Liver (tissue), 9 donors: ENCODE results near the gene HSFX4. TPM values are rescaled to one million over a fixed set of nuclear protein-coding genes. Genes with fewer than 3 reads are reported as not detected.

Experiments
- DNase-seq: peaks from one replicate; pipeline ENCODE4 v3.0.0-alpha.2; 2017; ENCODE audit warnings: low spot score
- H3K27ac ChIP-seq, 2 donors: one replicate each; pipeline ENCODE4 v1.7.0; 2013; ENCODE audit warnings: inconsistent platforms in 2 of 2, low read length in 2 of 2, control low read depth in 1 of 2, low read depth in 1 of 2, mild to moderate bottlenecking in 1 of 2
- H3K27me3 ChIP-seq, 4 donors: one replicate each; pipeline versions ENCODE4 v1.6.1 to v1.7.0; 2013; ENCODE audit warnings: low read length in 3 of 4, inconsistent platforms in 1 of 4, mild to moderate bottlenecking in 1 of 4, moderate library complexity in 1 of 4; ENCODE audit not compliant: control insufficient read depth in 4 of 4, insufficient read depth in 4 of 4
- H3K36me3 ChIP-seq, 4 donors: one replicate each; pipeline versions ENCODE4 v1.6.1 to v1.7.0; 2013; ENCODE audit warnings: low read length in 3 of 4, mild to moderate bottlenecking in 3 of 4, low read depth in 1 of 4, moderate library complexity in 1 of 4; ENCODE audit not compliant: control insufficient read depth in 4 of 4, insufficient read depth in 3 of 4
- H3K4me1 ChIP-seq, 4 donors: one replicate each; pipeline versions ENCODE4 v1.6.1 to v1.7.0; 2013; ENCODE audit warnings: low read length in 3 of 4, mild to moderate bottlenecking in 3 of 4, moderate library complexity in 1 of 4; ENCODE audit not compliant: control insufficient read depth in 4 of 4, insufficient read depth in 4 of 4
- H3K4me3 ChIP-seq, 3 donors: one replicate each; pipeline versions ENCODE4 v1.6.1 to v1.7.0; 2013; ENCODE audit warnings: low read length in 3 of 3, control low read depth in 1 of 3, low read depth in 1 of 3, mild to moderate bottlenecking in 1 of 3
- H3K9ac ChIP-seq, 2 donors: one replicate each; pipeline ENCODE4 v1.7.0; 2013; ENCODE audit warnings: low read length in 2 of 2, mild to moderate bottlenecking in 2 of 2, moderate library complexity in 2 of 2, control low read depth in 1 of 2, low read depth in 1 of 2
- H3K9me3 ChIP-seq, 4 donors: one replicate each; pipeline versions ENCODE4 v1.6.1 to v1.7.0; 2013; ENCODE audit warnings: low read length in 3 of 4; ENCODE audit not compliant: control insufficient read depth in 4 of 4
- EGR1 ChIP-seq, 2 donors: IDR thresholded peaks; 2 replicates each; pipeline ENCODE4 v1.6.1; 2016 to 2018; ENCODE audit warnings: antibody characterized with exemption in 2 of 2, low read depth in 2 of 2
- FOXA1 ChIP-seq: IDR thresholded peaks from 2 replicates; pipeline ENCODE4 v1.6.1; 2016; ENCODE audit warnings: antibody characterized with exemption
- GABPA ChIP-seq, 2 donors: IDR thresholded peaks in 1 of 2; conservative IDR thresholded peaks in 1 of 2; 2 replicates each; pipeline ENCODE4 v1.6.1; 2016; ENCODE audit warnings: antibody characterized with exemption in 2 of 2, mild to moderate bottlenecking in 1 of 2, moderate library complexity in 1 of 2
- HNF4A ChIP-seq, 2 donors: conservative IDR thresholded peaks; 2 replicates each; pipeline ENCODE4 v1.6.1; 2016; ENCODE audit warnings: antibody characterized with exemption in 2 of 2, mild to moderate bottlenecking in 2 of 2
- HNF4G ChIP-seq: IDR thresholded peaks from 2 replicates; pipeline ENCODE4 v1.6.1; 2016; ENCODE audit warnings: antibody characterized with exemption
- JUND ChIP-seq, 2 donors: IDR thresholded peaks; 2 replicates each; pipeline ENCODE4 v1.6.1; 2016; ENCODE audit warnings: antibody characterized with exemption in 2 of 2
- NR2F2 ChIP-seq: IDR thresholded peaks from 2 replicates; pipeline ENCODE4 v1.6.1; 2016; ENCODE audit warnings: antibody characterized with exemption
- RXRA ChIP-seq, 2 donors: IDR thresholded peaks; 2 replicates each; pipeline ENCODE4 v1.6.1; 2017 to 2018; ENCODE audit warnings: antibody characterized with exemption in 2 of 2, mild to moderate bottlenecking in 1 of 2
- SP1 ChIP-seq: IDR thresholded peaks from 2 replicates; pipeline ENCODE4 v1.6.1; 2018; ENCODE audit warnings: antibody characterized with exemption, mild to moderate bottlenecking
- TAF1 ChIP-seq: conservative IDR thresholded peaks from 2 replicates; pipeline ENCODE4 v1.6.1; 2016; ENCODE audit warnings: antibody characterized with exemption, mild to moderate bottlenecking
- WGBS: extraction: QIAGEN DNeasy Blood & Tissue Kit; methylation state at CpG from one replicate; pipeline ENCODE4 v1.1.7; 2013; 5-methylcytosine and 5-hydroxymethylcytosine counted together
- polyA plus RNA-seq, 2 donors: library from polyadenylated mRNA; stranded (reverse) in 1 of 2; unstranded in 1 of 2; fragments of 200-250 nt in 1 of 2; fragments of >200 nt in 1 of 2; fragmentation: Nextera tagmentation in 1 of 2; extraction: Ambion mirVana in 1 of 2; gene quantifications; one replicate each; pipeline versions ENCODE4 v1.2.1 to v1.2.3, GENCODE V29; 2013 to 2015
- total RNA-seq, 2 donors: library from RNA; depleted of rRNA; stranded (reverse); fragments of >200 nt; gene quantifications; one replicate each; pipeline ENCODE4 v1.2.3, GENCODE V29; 2014
- TF ChIP-seq, protein P1 (sequence below): fragments of 150-350 bp; IDR thresholded peaks from 2 replicates; pipeline ENCODE4 v1.5.1; 2017; ENCODE audit warnings: improper control_type of control experiment, low read depth, low read length; ENCODE audit not compliant: missing input control
- TF ChIP-seq, protein P2 (sequence below): IDR thresholded peaks from 2 replicates; pipeline ENCODE4 v1.6.1; 2016; ENCODE audit warnings: antibody characterized with exemption
- TF ChIP-seq, protein P3 (sequence below): IDR thresholded peaks from 2 replicates; pipeline ENCODE4 v1.6.1; 2016; ENCODE audit warnings: antibody characterized with exemption
- TF ChIP-seq, protein P4 (sequence below): IDR thresholded peaks from 2 replicates; pipeline ENCODE4 v1.6.1; 2016; ENCODE audit warnings: antibody characterized with exemption
- TF ChIP-seq, protein P5 (sequence below): IDR thresholded peaks from 2 replicates; pipeline ENCODE4 v1.6.1; 2016; ENCODE audit warnings: antibody characterized with exemption, mild to moderate bottlenecking
- donor health status: healthy.
- donor health status: healthy.
- donor health status: healthy.
- donor health status: healthy.
- donor health status: healthy.

Gene HSFX4
- total and polyA plus RNA-seq, 4 donors, result not detected

DNA sequence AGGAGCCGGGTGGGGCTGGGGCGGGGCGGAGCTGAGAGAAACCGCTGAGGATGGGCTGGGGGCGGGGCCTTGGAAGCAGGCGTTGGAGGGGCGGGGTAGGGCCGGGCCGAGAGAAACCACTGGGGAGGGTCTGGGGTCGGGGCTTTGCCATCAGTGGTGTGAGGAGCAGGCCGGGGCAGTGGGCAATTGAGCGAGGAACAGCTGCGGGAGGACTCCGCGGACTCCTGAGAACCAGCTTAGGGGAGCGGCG is 10.2 kb downstream of the HSFX4 start:
- Histone ChIP-seq H3K27ac (peak overlapping the region; percentile 95), H3K4me1 (peaks cover 0 to 9% (median 2%) of the 10 kb centered on the region in 4 donors), H3K4me3 (peak overlapping the region; percentile 35 to 63 (median 60)), H3K9ac (no peak overlapping the region), H3K36me3 (peaks cover 0 to 3% (median 0%) of the 10 kb centered on the region in 4 donors), H3K27me3 (no peaks in the 10 kb centered on the region), H3K9me3 (no peaks in the 10 kb centered on the region)
- under 1% methylated on average over 17 of the region's 17 CpGs for WGBS
- DNase-seq, result no peak
- TF ChIP-seq, protein P1, sequence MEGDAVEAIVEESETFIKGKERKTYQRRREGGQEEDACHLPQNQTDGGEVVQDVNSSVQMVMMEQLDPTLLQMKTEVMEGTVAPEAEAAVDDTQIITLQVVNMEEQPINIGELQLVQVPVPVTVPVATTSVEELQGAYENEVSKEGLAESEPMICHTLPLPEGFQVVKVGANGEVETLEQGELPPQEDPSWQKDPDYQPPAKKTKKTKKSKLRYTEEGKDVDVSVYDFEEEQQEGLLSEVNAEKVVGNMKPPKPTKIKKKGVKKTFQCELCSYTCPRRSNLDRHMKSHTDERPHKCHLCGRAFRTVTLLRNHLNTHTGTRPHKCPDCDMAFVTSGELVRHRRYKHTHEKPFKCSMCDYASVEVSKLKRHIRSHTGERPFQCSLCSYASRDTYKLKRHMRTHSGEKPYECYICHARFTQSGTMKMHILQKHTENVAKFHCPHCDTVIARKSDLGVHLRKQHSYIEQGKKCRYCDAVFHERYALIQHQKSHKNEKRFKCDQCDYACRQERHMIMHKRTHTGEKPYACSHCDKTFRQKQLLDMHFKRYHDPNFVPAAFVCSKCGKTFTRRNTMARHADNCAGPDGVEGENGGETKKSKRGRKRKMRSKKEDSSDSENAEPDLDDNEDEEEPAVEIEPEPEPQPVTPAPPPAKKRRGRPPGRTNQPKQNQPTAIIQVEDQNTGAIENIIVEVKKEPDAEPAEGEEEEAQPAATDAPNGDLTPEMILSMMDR, result no peak
- no peak for TF ChIP-seq GABPA (IDR thresholded peaks at IDR 0.05 in 1 of 2, conservative IDR thresholded peaks at IDR 0.05 in 1 of 2)
- TF ChIP-seq EGR1 (IDR thresholded peaks at IDR 0.05; ENCODE audit: low read depth in 2 of 2), result no peak
- TF ChIP-seq HNF4G, result no peak
- TF ChIP-seq TAF1, result no peak
- TF ChIP-seq, protein P2, sequence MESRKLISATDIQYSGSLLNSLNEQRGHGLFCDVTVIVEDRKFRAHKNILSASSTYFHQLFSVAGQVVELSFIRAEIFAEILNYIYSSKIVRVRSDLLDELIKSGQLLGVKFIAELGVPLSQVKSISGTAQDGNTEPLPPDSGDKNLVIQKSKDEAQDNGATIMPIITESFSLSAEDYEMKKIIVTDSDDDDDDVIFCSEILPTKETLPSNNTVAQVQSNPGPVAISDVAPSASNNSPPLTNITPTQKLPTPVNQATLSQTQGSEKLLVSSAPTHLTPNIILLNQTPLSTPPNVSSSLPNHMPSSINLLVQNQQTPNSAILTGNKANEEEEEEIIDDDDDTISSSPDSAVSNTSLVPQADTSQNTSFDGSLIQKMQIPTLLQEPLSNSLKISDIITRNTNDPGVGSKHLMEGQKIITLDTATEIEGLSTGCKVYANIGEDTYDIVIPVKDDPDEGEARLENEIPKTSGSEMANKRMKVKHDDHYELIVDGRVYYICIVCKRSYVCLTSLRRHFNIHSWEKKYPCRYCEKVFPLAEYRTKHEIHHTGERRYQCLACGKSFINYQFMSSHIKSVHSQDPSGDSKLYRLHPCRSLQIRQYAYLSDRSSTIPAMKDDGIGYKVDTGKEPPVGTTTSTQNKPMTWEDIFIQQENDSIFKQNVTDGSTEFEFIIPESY, result no peak
- TF ChIP-seq HNF4A (conservative IDR thresholded peaks at IDR 0.05), result no peak
- TF ChIP-seq SP1, result no peak
- TF ChIP-seq, protein P3, sequence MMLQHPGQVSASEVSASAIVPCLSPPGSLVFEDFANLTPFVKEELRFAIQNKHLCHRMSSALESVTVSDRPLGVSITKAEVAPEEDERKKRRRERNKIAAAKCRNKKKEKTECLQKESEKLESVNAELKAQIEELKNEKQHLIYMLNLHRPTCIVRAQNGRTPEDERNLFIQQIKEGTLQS, result no peak

DNA sequence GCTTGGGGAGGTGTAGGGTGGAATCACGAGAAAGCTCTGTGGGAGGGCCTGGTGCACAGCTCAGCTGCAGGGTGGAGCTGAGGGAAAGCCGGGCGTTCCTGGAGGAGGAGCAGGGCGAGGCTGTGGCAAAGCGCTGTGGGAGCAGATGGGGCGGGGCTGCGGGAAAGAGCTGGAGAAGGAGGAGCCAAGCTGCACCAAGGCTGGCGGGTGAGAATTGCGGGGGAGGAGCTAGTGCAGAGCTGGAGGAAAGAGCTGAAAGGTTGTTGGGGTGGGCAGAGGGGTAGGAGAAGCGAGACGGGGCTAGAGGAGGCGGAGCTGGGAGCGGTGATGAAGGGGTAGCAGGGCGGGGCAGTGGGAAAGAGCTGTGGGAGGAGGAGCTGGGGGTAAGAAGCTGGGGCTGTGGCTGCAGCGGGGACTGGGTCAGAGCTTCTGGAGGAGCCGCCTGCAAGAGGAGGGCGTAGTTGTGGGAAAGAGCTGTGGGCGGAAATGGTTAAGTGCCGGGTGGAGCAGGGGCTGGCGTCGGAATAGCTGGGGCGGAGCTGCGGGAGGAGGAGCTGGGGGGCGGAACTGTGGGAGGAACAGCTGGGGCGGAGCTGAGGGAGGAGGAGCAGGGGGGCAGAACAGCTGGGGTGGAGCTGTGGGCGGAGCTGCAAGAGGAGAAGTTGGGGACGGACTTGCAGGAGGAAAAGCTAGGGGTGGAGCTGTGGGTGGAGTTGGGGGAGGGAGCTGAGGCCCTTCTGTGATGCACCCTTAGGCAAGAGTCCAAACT is 10.7 kb downstream of the HSFX4 start:
- peak; percentile 91 for DNase-seq
- 1% methylated on average over 27 of the region's 27 CpGs for WGBS
- Histone ChIP-seq H3K4me1 (peaks cover 0 to 9% (median 2%) of the 10 kb centered on the region in 4 donors), H3K27me3 (no peaks in the 10 kb centered on the region), H3K36me3 (peaks cover 0 to 3% (median 0%) of the 10 kb centered on the region in 4 donors), H3K27ac (peak overlapping the region; percentile 95), H3K9ac (no peak overlapping the region), H3K9me3 (no peaks in the 10 kb centered on the region), H3K4me3 (peak overlapping the region; percentile 35 to 63 (median 60))
- TF ChIP-seq, protein P3, result no peak
- TF ChIP-seq NR2F2, result peak; percentile 12
- peak; percentile 63 for TF ChIP-seq TAF1
- TF ChIP-seq, protein P4, sequence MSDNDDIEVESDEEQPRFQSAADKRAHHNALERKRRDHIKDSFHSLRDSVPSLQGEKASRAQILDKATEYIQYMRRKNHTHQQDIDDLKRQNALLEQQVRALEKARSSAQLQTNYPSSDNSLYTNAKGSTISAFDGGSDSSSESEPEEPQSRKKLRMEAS, result no peak
- TF ChIP-seq, protein P5, sequence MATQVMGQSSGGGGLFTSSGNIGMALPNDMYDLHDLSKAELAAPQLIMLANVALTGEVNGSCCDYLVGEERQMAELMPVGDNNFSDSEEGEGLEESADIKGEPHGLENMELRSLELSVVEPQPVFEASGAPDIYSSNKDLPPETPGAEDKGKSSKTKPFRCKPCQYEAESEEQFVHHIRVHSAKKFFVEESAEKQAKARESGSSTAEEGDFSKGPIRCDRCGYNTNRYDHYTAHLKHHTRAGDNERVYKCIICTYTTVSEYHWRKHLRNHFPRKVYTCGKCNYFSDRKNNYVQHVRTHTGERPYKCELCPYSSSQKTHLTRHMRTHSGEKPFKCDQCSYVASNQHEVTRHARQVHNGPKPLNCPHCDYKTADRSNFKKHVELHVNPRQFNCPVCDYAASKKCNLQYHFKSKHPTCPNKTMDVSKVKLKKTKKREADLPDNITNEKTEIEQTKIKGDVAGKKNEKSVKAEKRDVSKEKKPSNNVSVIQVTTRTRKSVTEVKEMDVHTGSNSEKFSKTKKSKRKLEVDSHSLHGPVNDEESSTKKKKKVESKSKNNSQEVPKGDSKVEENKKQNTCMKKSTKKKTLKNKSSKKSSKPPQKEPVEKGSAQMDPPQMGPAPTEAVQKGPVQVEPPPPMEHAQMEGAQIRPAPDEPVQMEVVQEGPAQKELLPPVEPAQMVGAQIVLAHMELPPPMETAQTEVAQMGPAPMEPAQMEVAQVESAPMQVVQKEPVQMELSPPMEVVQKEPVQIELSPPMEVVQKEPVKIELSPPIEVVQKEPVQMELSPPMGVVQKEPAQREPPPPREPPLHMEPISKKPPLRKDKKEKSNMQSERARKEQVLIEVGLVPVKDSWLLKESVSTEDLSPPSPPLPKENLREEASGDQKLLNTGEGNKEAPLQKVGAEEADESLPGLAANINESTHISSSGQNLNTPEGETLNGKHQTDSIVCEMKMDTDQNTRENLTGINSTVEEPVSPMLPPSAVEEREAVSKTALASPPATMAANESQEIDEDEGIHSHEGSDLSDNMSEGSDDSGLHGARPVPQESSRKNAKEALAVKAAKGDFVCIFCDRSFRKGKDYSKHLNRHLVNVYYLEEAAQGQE, result peak; percentile 41
- TF ChIP-seq RXRA (IDR thresholded peaks at IDR 0.05), result peak in 1 of 2 donors; percentile 12
- no peak for TF ChIP-seq FOXA1
- peak; percentile 72 for TF ChIP-seq SP1
- peak in 1 of 2 donors; percentile 24 for TF ChIP-seq GABPA (IDR thresholded peaks at IDR 0.05 in 1 of 2, conservative IDR thresholded peaks at IDR 0.05 in 1 of 2)
- TF ChIP-seq EGR1 (IDR thresholded peaks at IDR 0.05; ENCODE audit: low read depth in 2 of 2), result peak; percentile 36 to 46
- TF ChIP-seq, protein P2, result peak; percentile 49
- peak; percentile 15 to 40 for TF ChIP-seq HNF4A (conservative IDR thresholded peaks at IDR 0.05)
- TF ChIP-seq JUND (IDR thresholded peaks at IDR 0.05), result peak in 1 of 2 donors; percentile 22
